ENCODE results near the gene ETV5.

- TF ChIP-seq CTCF (IDR thresholded peaks at IDR 0.05), result no peak
- TF ChIP-seq EP300 (IDR thresholded peaks at IDR 0.05), result no peak
Measured at GRCh38 chr3:186054792-186055352, 54.0 kb downstream of the ETV5 start.

Measured in tibial nerve (tissue), 4 donors.